GM18499 (cell line): ENCODE measurements around the gene ZDHHC14.

ENCODE experiments used
- ATAC-seq: cut with Tn5 transposase; IDR thresholded peaks from one replicate; pipeline ENCODE4 v1.9.1; 2021; ENCODE audit warnings: moderate number of reproducible peaks; ENCODE audit not compliant: insufficient read depth, unreplicated experiment

Gene ZDHHC14

GRCh38 chr6:157512382-157512682 lies 131.3 kb downstream of the ZDHHC14 start:
- ATAC-seq = no peak

GRCh38 chr6:157513004-157513603 lies 132.1 kb downstream of the ZDHHC14 start:
- ATAC-seq = no peak

GRCh38 chr6:157513619-157514485 lies 132.9 kb downstream of the ZDHHC14 start:
- no peak for ATAC-seq

- no peak for ATAC-seq
These were observed 133.9 kb downstream of the ZDHHC14 start for GRCh38 chr6:157514659-157515496.

- no peak for ATAC-seq
These were observed 135.5 kb downstream of the ZDHHC14 start for GRCh38 chr6:157516319-157517026.

GRCh38 chr6:157517601-157518359 lies 136.8 kb downstream of the ZDHHC14 start:
- no peak for ATAC-seq

- no peak for ATAC-seq
These were observed 137.6 kb downstream of the ZDHHC14 start for GRCh38 chr6:157518397-157519250.

GRCh38 chr6:157519255-157520116 lies 138.5 kb downstream of the ZDHHC14 start:
- no peak for ATAC-seq

GRCh38 chr6:157520117-157520406 lies 139.1 kb downstream of the ZDHHC14 start:
- ATAC-seq = no peak

- ATAC-seq = no peak
These were observed 139.8 kb downstream of the ZDHHC14 start for GRCh38 chr6:157520596-157521361.

GRCh38 chr6:157521362-157522335 lies 140.7 kb downstream of the ZDHHC14 start:
- no peak for ATAC-seq

GRCh38 chr6:157522472-157522871 lies 141.5 kb downstream of the ZDHHC14 start:
- ATAC-seq = no peak

GRCh38 chr6:157524735-157525134 lies 143.7 kb downstream of the ZDHHC14 start:
- no peak for ATAC-seq

GRCh38 chr6:157525292-157525889 lies 144.4 kb downstream of the ZDHHC14 start:
- ATAC-seq = no peak

- no peak for ATAC-seq
These were observed 145.0 kb downstream of the ZDHHC14 start for GRCh38 chr6:157525918-157526425.

- peak; percentile 63 for ATAC-seq
These were observed 146.5 kb downstream of the ZDHHC14 start for GRCh38 chr6:157527471-157527907.
